Fibroblast of lung (primary cell): Measurements from ENCODE around the gene MAML3. TPM values are rescaled to one million over a fixed set of nuclear protein-coding genes. Genes with fewer than 3 reads are reported as not detected.

Source experiments
- DNase-seq, 2 donors: peaks; one replicate each; pipeline versions ENCODE4 v3.0.0 to v3.0.0-alpha.2; 2010; ENCODE audit warnings: low read depth in 2 of 2
- H2AFZ ChIP-seq: 2 replicates; pipeline ENCODE4 v1.5.1; 2012; ENCODE audit warnings: low read length, control low read depth, inconsistent platforms
- H3K27ac ChIP-seq: 2 replicates; pipeline ENCODE4 v1.5.1; 2011; ENCODE audit warnings: low read length, control low read depth; ENCODE audit not compliant: insufficient read depth
- H3K27me3 ChIP-seq: 2 replicates; pipeline ENCODE4 v1.5.1; 2011; ENCODE audit warnings: mild to moderate bottlenecking, low read length; ENCODE audit not compliant: control insufficient read depth, insufficient read depth
- H3K36me3 ChIP-seq: 2 replicates; pipeline ENCODE4 v1.5.1; 2011; ENCODE audit warnings: low read length; ENCODE audit not compliant: control insufficient read depth, insufficient read depth
- H3K4me1 ChIP-seq: 2 replicates; pipeline ENCODE4 v1.5.1; 2011; ENCODE audit warnings: low read length; ENCODE audit not compliant: control insufficient read depth, insufficient read depth; ENCODE audit errors: extremely low read depth
- H3K4me2 ChIP-seq: 2 replicates; pipeline ENCODE4 v1.5.1; 2011; ENCODE audit warnings: low read length, control low read depth; ENCODE audit not compliant: insufficient read depth; ENCODE audit errors: extremely low read depth
- H3K4me3 ChIP-seq, 4 experiments: fragments of 200-600 bp in 1 of 4; sonication (generic) in 1 of 4; replicated peaks in 1 of 4; 2 replicates each; pipeline ENCODE4 v1.5.1; 2011 to 2016; ENCODE audit warnings: low read length in 4 of 4, low read depth in 3 of 4, mild to moderate bottlenecking in 3 of 4, control low read depth in 2 of 4, inconsistent platforms in 1 of 4, mixed read lengths in 1 of 4; ENCODE audit not compliant: insufficient read depth in 1 of 4; ENCODE audit errors: control extremely low read depth in 1 of 4
- H3K79me2 ChIP-seq: 2 replicates; pipeline ENCODE4 v1.5.1; 2012; ENCODE audit warnings: mild to moderate bottlenecking, low read length, inconsistent platforms; ENCODE audit not compliant: control insufficient read depth, insufficient read depth
- H3K9ac ChIP-seq: 2 replicates; pipeline ENCODE4 v1.5.1; 2011; ENCODE audit warnings: mild to moderate bottlenecking, low read length, control low read depth; ENCODE audit not compliant: insufficient read depth
- H3K9me3 ChIP-seq: 2 replicates; pipeline ENCODE4 v1.5.1; 2012; ENCODE audit warnings: low read depth, low read length; ENCODE audit not compliant: control insufficient read depth, insufficient read depth
- H4K20me1 ChIP-seq: 2 replicates; pipeline ENCODE4 v1.5.1; 2011; ENCODE audit warnings: low read length; ENCODE audit not compliant: control insufficient read depth, insufficient read depth; ENCODE audit errors: extremely low read depth
- CTCF ChIP-seq, 2 donors: IDR thresholded peaks in 1 of 2; conservative IDR thresholded peaks in 1 of 2; 1 replicate in 1 of 2; 2 replicates in 1 of 2; pipeline ENCODE4 v1.5.1; 2011 to 2012; ENCODE audit warnings: low read length in 2 of 2, control low read depth in 1 of 2, inconsistent platforms in 1 of 2, low read depth in 1 of 2, mild to moderate bottlenecking in 1 of 2
- EZH2 ChIP-seq: IDR thresholded peaks from 2 replicates; pipeline ENCODE4 v1.5.1; 2012; ENCODE audit warnings: low read length, control low read depth, mild to moderate bottlenecking; ENCODE audit errors: missing control alignments
- polyA plus RNA-seq, 2 donors: library from polyadenylated mRNA; depleted of rRNA in 1 of 2; stranded (reverse) in 1 of 2; unstranded in 1 of 2; fragments of >200 nt; gene quantifications; 2 replicates each; pipeline ENCODE4 v1.2.1, GENCODE V29; 2011 to 2012; ENCODE audit warnings: missing spikeins in 1 of 2
- total RNA-seq: library from RNA; depleted of rRNA; stranded (reverse); fragments of >200 nt; gene quantifications from 2 replicates; pipeline ENCODE4 v1.2.1, GENCODE V29; 2014

MAML3 gene
- total and polyA plus RNA-seq, 2 donors (not counting 1 experiment from before 2014, with no cell fraction given): 2.0 to 2.8 TPM

GRCh38 chr4:140048419-140048995 lies 105.5 kb downstream of the MAML3 start:
- Histone ChIP-seq H3K4me2 (peak overlapping the region; percentile 88), H2AFZ (peak overlapping the region; percentile 88), H3K9ac (peak overlapping the region; percentile 14), H3K27ac (peak overlapping the region; percentile 67), H3K4me3 (peak overlapping the region; percentile 43 to 61 (median 54)), H3K36me3 (no peaks in the 10 kb centered on the region), H3K79me2 (no peaks in the 10 kb centered on the region), H4K20me1 (no peaks in the 10 kb centered on the region), H3K4me1 (peaks cover 2% of the 10 kb centered on the region), H3K27me3 (no peaks in the 10 kb centered on the region), H3K9me3 (no peaks in the 10 kb centered on the region)
- no peak for DNase-seq
- TF ChIP-seq EZH2 (no peak), CTCF (conservative IDR thresholded peaks at IDR 0.05 in 1 of 2, IDR thresholded peaks at IDR 0.05 in 1 of 2; ENCODE audit: low read depth in 1 of 2, low read length in 2 of 2) (no peak)

- DNase-seq: no peak
- no peak overlapping the region for H3K27ac ChIP-seq
- no peaks in the 10 kb centered on the region for H3K9me3 ChIP-seq
- no peaks in the 10 kb centered on the region for H3K36me3 ChIP-seq
- no peaks in the 10 kb centered on the region for H4K20me1 ChIP-seq
- peaks cover 2% of the 10 kb centered on the region for H3K4me1 ChIP-seq
- H3K4me3 ChIP-seq: no peak overlapping the region
- TF ChIP-seq EZH2 (no peak), CTCF (conservative IDR thresholded peaks at IDR 0.05 in 1 of 2, IDR thresholded peaks at IDR 0.05 in 1 of 2; ENCODE audit: low read depth in 1 of 2, low read length in 2 of 2) (no peak)
- H2AFZ ChIP-seq: no peak overlapping the region
- H3K4me2 ChIP-seq: no peak overlapping the region
- H3K79me2 ChIP-seq: no peaks in the 10 kb centered on the region
- H3K9ac ChIP-seq: no peak overlapping the region
- no peaks in the 10 kb centered on the region for H3K27me3 ChIP-seq
These were observed 106.2 kb downstream of the MAML3 start for GRCh38 chr4:140047786-140048185.

- Histone ChIP-seq H3K27ac (no peak overlapping the region), H3K4me1 (peaks cover 2% of the 10 kb centered on the region), H2AFZ (no peak overlapping the region), H3K79me2 (no peaks in the 10 kb centered on the region), H3K4me2 (peak overlapping the region; percentile 11), H3K4me3 (no peak overlapping the region), H3K9me3 (no peaks in the 10 kb centered on the region), H3K36me3 (no peaks in the 10 kb centered on the region), H4K20me1 (no peaks in the 10 kb centered on the region), H3K27me3 (no peaks in the 10 kb centered on the region), H3K9ac (no peak overlapping the region)
- peak in 1 of 2 donors; percentile 36 for DNase-seq
- TF ChIP-seq EZH2 (no peak), CTCF (conservative IDR thresholded peaks at IDR 0.05 in 1 of 2, IDR thresholded peaks at IDR 0.05 in 1 of 2; ENCODE audit: low read depth in 1 of 2, low read length in 2 of 2) (no peak)
These were observed 106.9 kb downstream of the MAML3 start for GRCh38 chr4:140047017-140047640.
